Smooth muscle cell (in vitro differentiated cells): Measurements from ENCODE around the gene PSPC1. TPM values are rescaled to one million over a fixed set of nuclear protein-coding genes. Genes with fewer than 3 reads are reported as not detected.

ENCODE experiments used
- DNase-seq: peaks from one replicate; lab custom pipeline; 2025; ENCODE audit not compliant: unreplicated experiment; lab: John Stamatoyannopoulos, UW
- H2AFZ ChIP-seq: fragments of 200-600 bp; sonication (generic); 2 replicates; pipeline ENCODE4 v1.6.0; 2016; ENCODE audit warnings: antibody characterized with exemption, low read depth, mild to moderate bottlenecking
- H3F3A ChIP-seq: fragments of 200-600 bp; sonication (generic); 2 replicates; pipeline ENCODE4 v1.6.0; 2017; ENCODE audit warnings: antibody characterized with exemption, low read depth
- H3K27ac ChIP-seq: fragments of 200-600 bp; sonication (generic); 2 replicates; pipeline ENCODE4 v1.5.1; 2016; ENCODE audit warnings: low read depth, mild to moderate bottlenecking
- H3K27me3 ChIP-seq: fragments of 200-600 bp; sonication (generic); 2 replicates; pipeline ENCODE4 v1.6.1; 2016; ENCODE audit warnings: low read depth, mild to moderate bottlenecking
- H3K36me3 ChIP-seq: fragments of 200-600 bp; sonication (generic); 2 replicates; pipeline ENCODE4 v1.5.1; 2016; ENCODE audit warnings: low read depth
- H3K4me1 ChIP-seq: fragments of 200-600 bp; sonication (generic); 2 replicates; pipeline ENCODE4 v1.5.1; 2016; ENCODE audit warnings: low read depth
- H3K4me2 ChIP-seq: fragments of 200-600 bp; sonication (generic); 2 replicates; pipeline ENCODE4 v1.6.0; 2016; ENCODE audit warnings: mild to moderate bottlenecking
- H3K4me3 ChIP-seq: fragments of 200-600 bp; sonication (generic); 2 replicates; pipeline ENCODE4 v1.5.1; 2016; ENCODE audit warnings: mild to moderate bottlenecking
- H3K79me2 ChIP-seq: fragments of 200-600 bp; sonication (generic); 2 replicates; pipeline ENCODE4 v1.6.0; 2016; ENCODE audit warnings: low read depth, mild to moderate bottlenecking
- H3K9ac ChIP-seq: fragments of 200-600 bp; sonication (generic); 2 replicates; pipeline ENCODE4 v1.6.0; 2016; ENCODE audit warnings: low read depth
- H3K9me3 ChIP-seq: fragments of 200-600 bp; sonication (generic); replicated peaks from 2 replicates; pipeline ENCODE4 v1.5.1; 2016; ENCODE audit warnings: low read depth
- H4K20me1 ChIP-seq: fragments of 200-600 bp; sonication (generic); 2 replicates; pipeline ENCODE4 v1.6.0; 2016; ENCODE audit warnings: low read depth
- CTCF ChIP-seq: fragments of 200-600 bp; sonication (generic); IDR thresholded peaks from 2 replicates; pipeline ENCODE4 v1.5.1; 2017; ENCODE audit warnings: borderline replicate concordance, mild to moderate bottlenecking, antibody characterized with exemption; ENCODE audit not compliant: insufficient read depth, poor library complexity, severe bottlenecking
- WGBS: methylation state at CpG from one replicate; pipeline ENCODE4 v1.1.7; 2016; ENCODE audit warnings: low lambda C conversion rate; 5-methylcytosine and 5-hydroxymethylcytosine counted together
- polyA plus RNA-seq: library from polyadenylated mRNA; unstranded; fragments of >200 nt; fragmentation: Nextera tagmentation; extraction: Ambion mirVana; gene quantifications from 2 replicates; pipeline ENCODE4 v1.2.1, GENCODE V29; 2016
- total RNA-seq: library from RNA; depleted of rRNA; stranded (reverse); fragments of >200 nt; gene quantifications from 2 replicates; pipeline ENCODE4 v1.2.3, GENCODE V29; 2014

Gene PSPC1
- total and polyA plus RNA-seq, 2 experiments from 2014 or later = 7.9 to 22.8 TPM

- H3K9me3 ChIP-seq = no peaks in the 10 kb centered on the region
- H3K4me2 ChIP-seq = no peak overlapping the region
- no peak for TF ChIP-seq CTCF
- H3K4me3 ChIP-seq = no peak overlapping the region
- H3K27ac ChIP-seq = no peak overlapping the region
- no peaks in the 10 kb centered on the region for H3K4me1 ChIP-seq
- H3K9ac ChIP-seq = no peak overlapping the region
- WGBS = 98% methylated on average over 10 of the region's 10 CpGs
- H3K36me3 ChIP-seq = peaks cover 17% of the 10 kb centered on the region
- H3F3A ChIP-seq = no peaks in the 10 kb centered on the region
- H2AFZ ChIP-seq = no peak overlapping the region
- DNase-seq = no peak
- H4K20me1 ChIP-seq = no peaks in the 10 kb centered on the region
- H3K79me2 ChIP-seq = no peaks in the 10 kb centered on the region
- no peaks in the 10 kb centered on the region for H3K27me3 ChIP-seq
Observed at GRCh38 chr13:19674898-19675297, 107.8 kb downstream of the PSPC1 start.

GRCh38 chr13:19673473-19674430 is 109.0 kb downstream of the PSPC1 start:
- Histone ChIP-seq H2AFZ (no peak overlapping the region), H3K9me3 (no peaks in the 10 kb centered on the region), H3K4me2 (no peak overlapping the region), H3K79me2 (no peaks in the 10 kb centered on the region), H3K36me3 (peaks cover 22% of the 10 kb centered on the region), H3K4me1 (no peaks in the 10 kb centered on the region), H4K20me1 (no peaks in the 10 kb centered on the region), H3K27ac (no peak overlapping the region), H3K27me3 (no peaks in the 10 kb centered on the region), H3F3A (no peaks in the 10 kb centered on the region), H3K4me3 (no peak overlapping the region), H3K9ac (no peak overlapping the region)
- no peak for TF ChIP-seq CTCF
- no peak for DNase-seq
- WGBS = 97% methylated on average over 11 of the region's 11 CpGs

GRCh38 chr13:19672990-19673389 is 109.8 kb downstream of the PSPC1 start:
- TF ChIP-seq CTCF = no peak
- H3K36me3 ChIP-seq = peaks cover 22% of the 10 kb centered on the region
- no peaks in the 10 kb centered on the region for H3K4me1 ChIP-seq
- no peak overlapping the region for H3K9ac ChIP-seq
- no peak for DNase-seq
- no peaks in the 10 kb centered on the region for H3K9me3 ChIP-seq
- H3K4me3 ChIP-seq = no peak overlapping the region
- H3K79me2 ChIP-seq = no peaks in the 10 kb centered on the region
- no peak overlapping the region for H3K27ac ChIP-seq
- no peaks in the 10 kb centered on the region for H3K27me3 ChIP-seq
- H3F3A ChIP-seq = no peaks in the 10 kb centered on the region
- no peak overlapping the region for H2AFZ ChIP-seq
- no peaks in the 10 kb centered on the region for H4K20me1 ChIP-seq
- WGBS = 93% methylated on average over 5 of the region's 5 CpGs
- H3K4me2 ChIP-seq = no peak overlapping the region

GRCh38 chr13:19670147-19670546 is 112.6 kb downstream of the PSPC1 start:
- no peaks in the 10 kb centered on the region for H3K9me3 ChIP-seq
- no peak for DNase-seq
- H3F3A ChIP-seq = no peaks in the 10 kb centered on the region
- no peak overlapping the region for H3K9ac ChIP-seq
- no peaks in the 10 kb centered on the region for H4K20me1 ChIP-seq
- H3K36me3 ChIP-seq = peaks cover 22% of the 10 kb centered on the region
- no peaks in the 10 kb centered on the region for H3K79me2 ChIP-seq
- H3K4me3 ChIP-seq = no peak overlapping the region
- H3K27me3 ChIP-seq = no peaks in the 10 kb centered on the region
- no peaks in the 10 kb centered on the region for H3K4me1 ChIP-seq
- 61% methylated on average over 3 of the region's 3 CpGs for WGBS
- TF ChIP-seq CTCF = no peak
- no peak overlapping the region for H3K27ac ChIP-seq
- no peak overlapping the region for H3K4me2 ChIP-seq
- H2AFZ ChIP-seq = no peak overlapping the region
